Activated T-cell treated with anti-CD3 and anti-CD28 coated beads for 48 hours (primary cell): ENCODE results near the gene CYP2A6.
"Not testable (repeated sequence)": the region's sequence is repeated elsewhere in the genome, so short reads cannot be mapped to it uniquely, and the experiment has no call there.

Experiments used
- DNase-seq: peaks from one replicate; pipeline ENCODE4 v3.0.0-alpha.2; 2020; ENCODE audit warnings: low read depth

The CYP2A6 gene

GRCh38 chr19:40850277-40850676, at the start of gene CYP2A6:
Gene CYP2A6 (minus strand): TSS chr19:40850447. CDS start chr19:40850426, 21 bp downstream.
- DNase-seq, result not testable (repeated sequence)

GRCh38 chr19:40899964-40900363, 49.7 kb upstream of the CYP2A6 start:
- not testable (repeated sequence) for DNase-seq

DNA sequence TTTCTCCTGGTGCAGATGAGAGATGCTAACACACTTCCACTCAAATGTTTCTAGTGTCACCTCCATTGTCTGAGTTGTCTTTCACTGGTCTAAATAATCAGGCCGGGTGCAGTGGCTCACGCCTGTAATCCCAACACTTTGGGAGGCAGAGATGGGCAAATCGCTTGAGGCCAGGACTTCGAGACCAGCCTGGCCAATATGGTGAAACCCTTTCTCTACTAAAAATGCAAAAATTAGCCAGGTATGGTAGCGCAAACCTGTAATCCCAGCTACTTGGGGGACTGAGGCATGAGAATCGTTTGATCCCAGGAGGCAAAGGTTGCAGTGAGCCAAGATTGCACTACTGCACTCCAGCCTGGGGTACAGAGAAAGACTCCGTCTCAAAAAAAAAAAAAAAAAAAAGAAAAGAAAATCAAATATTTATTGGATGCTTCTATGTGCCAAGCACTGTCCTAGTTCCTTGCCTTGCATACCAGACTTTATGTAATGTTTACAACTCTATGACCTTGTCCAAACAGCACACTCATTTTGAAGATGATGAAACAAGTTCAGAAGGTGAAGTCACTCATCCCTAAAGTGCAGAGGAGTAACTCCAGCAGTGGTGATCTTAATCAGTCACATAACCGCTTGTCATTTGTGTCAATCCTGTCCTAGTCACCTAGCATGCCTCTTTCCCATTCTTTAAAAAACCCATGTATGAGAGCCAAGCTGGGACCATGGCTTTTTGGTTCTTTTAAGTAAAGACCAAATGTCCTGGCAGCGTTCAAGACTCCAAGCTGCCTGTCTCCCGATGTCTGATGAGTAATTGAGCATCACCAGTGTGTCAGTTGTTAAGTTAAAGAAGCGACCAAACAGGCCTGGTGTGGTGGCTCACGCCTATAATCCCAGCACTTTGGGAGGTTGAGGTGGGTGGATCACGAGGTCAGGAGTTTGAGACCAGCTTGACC, 46.9 kb upstream of the CYP2A6 start:
- DNase-seq, result not testable (repeated sequence)

GRCh38 chr19:40896418-40896796, 46.2 kb upstream of the CYP2A6 start:
- DNase-seq, result no peak

DNA sequence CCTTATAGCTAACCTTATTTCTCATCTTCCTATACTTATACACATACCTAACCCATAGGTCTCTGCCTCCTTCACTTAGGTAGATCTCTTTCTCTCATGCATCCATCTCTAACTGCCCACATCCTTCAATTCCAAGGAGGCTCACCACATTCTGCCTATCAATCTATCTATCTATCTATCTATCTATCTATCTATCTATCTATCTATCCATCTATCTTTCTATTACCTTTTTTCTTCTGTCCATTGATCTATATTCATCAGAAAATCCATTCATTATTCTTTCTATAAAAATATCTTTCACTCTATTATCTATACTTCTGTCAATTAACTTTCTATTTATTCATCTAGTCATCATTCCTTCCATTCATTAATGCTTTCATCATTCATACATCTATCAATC, 42.9 kb upstream of the CYP2A6 start:
- DNase-seq, result no peak

DNA sequence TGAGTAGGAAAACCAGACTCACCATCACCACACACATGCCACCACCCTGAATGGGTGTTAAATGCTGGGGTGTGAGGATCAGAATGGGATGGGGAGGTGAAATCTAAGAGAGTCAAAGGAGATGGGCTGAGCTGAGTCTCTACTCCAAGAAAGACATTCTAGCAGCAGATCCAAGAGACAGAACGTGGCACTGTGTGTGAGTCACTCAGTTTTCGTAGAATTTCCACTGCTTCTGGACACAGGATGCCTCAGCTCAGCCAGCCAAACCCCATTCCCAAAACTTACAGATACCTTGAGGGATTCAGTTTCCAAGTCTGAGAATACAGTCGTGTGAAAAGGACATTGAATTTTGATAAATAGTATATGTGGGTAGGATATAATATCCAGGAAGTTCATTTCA, 39.1 kb upstream of the CYP2A6 start:
- no peak for DNase-seq

DNA sequence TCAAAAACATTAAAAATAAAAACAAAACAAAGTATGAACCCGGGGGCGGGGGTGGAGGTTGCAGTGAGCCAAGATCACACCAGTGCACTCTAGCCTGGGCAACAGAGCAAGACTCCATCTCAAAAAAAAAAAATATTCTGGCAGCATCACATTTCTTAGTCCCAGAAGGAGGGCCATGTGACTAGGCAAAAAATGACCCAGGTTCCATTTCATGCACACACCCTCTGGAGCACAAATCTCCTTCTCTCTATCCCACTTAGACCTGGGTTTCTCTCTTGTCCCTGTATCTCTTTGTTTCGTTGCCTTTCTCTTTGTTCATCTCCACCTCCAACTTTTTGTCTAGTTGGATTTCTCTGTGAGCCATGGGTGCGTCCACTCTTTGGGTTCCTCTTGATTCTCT, 37.9 kb upstream of the CYP2A6 start:
- no peak for DNase-seq

DNA sequence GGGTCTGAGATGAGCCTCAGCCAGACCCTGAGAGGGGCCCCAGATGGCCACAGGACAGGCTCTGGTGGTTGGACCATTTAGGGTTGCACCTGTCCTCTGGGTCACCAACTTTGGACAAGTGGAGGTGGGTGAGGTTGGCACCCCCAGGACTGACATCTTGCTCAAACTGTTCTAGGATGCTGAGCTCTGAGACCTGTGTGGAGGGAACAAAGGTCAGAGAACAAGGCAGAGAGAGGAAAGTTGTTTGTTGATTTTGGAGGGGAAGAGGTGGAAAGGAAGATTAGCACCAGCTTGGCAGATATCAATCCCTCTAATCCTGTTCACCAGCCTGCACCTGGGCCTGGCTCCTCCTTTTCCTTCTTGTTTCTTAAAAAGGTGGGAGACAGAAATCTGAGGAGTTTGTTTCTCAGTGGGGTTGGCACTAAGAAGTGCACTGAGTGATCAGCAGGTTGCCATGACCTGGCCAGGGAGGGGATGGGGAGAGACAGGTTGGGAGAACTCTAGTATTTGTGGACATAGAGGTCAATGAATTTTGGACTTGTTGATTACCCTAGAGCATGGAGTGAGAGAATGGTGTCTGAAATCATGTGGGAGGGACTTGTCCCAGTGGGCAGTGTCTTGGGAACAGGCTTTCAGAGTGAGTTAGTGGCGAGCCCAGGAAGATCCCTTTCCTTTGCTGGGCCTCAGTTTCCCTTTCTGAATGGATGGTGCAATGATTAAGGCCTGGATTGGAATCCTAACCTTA, 34.1 kb upstream of the CYP2A6 start:
- DNase-seq, result not testable (repeated sequence)

DNA sequence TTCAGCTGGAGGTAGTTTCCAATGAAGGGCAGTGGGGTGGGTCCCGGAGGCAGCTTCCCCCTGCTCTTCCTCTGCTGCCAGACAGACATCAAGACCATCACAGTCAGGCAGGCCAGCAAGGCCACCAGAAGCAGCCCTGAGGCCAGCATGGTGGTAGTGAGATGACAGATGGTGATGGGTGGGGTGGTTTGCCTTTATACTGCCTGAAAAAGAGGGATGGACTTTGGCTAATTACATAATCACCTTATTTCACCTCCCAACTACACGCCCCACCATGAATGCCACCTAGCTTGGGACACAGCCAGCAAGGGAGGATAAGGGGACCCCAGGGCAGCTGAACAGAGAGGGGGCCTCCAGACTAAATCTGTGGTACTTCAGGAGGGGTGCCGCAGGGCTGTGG, 31.8 kb upstream of the CYP2A6 start, which contains the start of gene CYP2A7:
CYP2A7 (minus strand) TSS at position 170 of the 400 bp plus-strand sequence; CDS start at position 149, 21 bp downstream.
- DNase-seq, result not testable (repeated sequence)

DNA sequence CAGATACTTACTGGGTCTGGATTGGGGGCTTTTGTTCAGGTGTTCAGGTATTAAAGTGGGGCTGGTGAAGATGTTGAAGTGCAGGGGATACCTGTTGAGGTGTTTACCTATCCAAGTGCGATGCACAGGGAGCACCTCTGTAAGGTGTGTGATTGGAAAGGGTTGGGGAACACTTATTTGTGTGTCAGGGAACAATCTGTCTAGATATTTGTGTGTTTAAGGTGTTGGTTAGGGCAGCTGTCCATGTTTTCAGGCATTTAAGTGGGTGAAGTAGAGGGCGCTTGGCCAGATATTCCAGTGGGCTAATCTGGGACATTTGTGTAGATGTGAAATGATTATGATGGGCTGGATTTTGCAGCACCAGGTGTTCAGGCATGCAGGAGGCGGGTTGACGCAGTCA, 29.1 kb upstream of the CYP2A6 start:
- DNase-seq, result not testable (repeated sequence)

GRCh38 chr19:40875526-40875951, 25.3 kb upstream of the CYP2A6 start:
- DNase-seq, result peak; percentile 83

GRCh38 chr19:40874874-40875273, 24.6 kb upstream of the CYP2A6 start:
- not testable (repeated sequence) for DNase-seq

DNA sequence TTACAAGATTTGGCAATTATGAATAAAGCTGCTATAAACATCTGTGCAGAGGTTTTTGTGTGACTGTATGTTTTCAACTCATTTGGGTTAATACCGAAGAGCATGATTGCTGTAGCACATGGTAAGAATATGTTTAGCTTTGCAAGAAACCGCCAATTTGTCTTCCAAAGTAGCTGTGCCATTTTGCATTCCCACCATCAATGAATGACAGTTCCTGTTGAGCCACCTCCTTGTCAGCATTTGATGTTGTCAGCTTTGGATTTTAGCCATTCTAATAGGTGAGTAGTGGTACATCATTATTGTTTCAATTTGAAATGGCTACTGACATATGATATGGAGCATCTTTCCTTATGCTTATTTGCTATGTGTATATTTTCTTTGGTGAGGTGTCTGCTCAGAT, 23.6 kb upstream of the CYP2A6 start:
- not testable (repeated sequence) for DNase-seq

- DNase-seq, result no peak
Observed at GRCh38 chr19:40872209-40872608, 22.0 kb upstream of the CYP2A6 start.

DNA sequence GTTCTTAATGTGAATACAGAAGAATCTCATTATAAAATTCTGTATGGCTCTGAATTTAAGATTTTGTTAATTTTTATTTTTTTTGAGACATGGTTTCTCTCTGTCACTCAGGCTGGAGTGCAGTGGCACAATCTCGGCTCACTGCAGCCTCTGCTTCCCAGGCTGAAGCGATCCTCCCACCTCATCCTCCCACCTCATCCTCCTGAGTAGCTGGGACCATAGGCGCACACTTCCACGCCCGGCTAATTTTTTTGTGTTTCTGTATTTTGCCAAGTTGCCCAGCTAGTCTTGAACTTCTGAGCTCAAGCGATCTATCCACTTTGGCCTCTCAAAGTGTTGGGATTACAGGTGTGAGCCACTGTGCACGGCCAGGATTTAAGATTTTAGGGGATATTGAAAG, 17.5 kb upstream of the CYP2A6 start:
- no peak for DNase-seq

- not testable (repeated sequence) for DNase-seq
Observed at GRCh38 chr19:40864739-40865496, 14.7 kb upstream of the CYP2A6 start.

GRCh38 chr19:40862785-40863184, 12.5 kb upstream of the CYP2A6 start:
- no peak for DNase-seq

- DNase-seq, result no peak
Observed at GRCh38 chr19:40862333-40862732, 12.1 kb upstream of the CYP2A6 start.

GRCh38 chr19:40858109-40858508, 7.9 kb upstream of the CYP2A6 start:
- DNase-seq, result no peak

DNA sequence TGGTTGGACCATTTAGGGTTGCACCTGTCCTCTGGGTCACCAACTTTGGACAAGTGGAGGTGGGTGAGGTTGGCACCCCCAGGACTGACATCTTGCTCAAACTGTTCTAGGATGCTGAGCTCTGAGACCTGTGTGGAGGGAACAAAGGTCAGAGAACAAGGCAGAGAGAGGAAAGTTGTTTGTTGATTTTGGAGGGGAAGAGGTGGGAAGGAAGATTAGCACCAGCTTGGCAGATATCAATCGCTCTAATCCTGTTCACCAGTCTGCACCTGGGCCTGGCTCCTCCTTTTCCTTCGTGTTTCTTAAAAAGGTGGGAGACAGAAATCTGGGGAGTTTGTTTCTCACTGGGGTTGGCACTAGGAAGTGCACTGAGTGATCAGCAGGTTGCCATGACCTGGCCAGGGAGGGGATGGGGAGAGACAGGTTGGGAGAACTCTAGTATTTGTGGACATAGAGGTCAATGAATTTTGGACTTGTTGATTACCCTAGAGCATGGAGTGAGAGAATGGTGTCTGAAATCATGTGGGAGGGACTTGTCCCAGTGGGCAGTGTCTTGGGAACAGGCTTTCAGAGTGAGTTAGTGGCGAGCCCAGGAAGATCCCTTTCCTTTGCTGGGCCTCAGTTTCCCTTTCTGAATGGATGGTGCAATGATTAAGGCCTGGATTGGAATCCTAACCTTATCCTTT, 2.4 kb upstream of the CYP2A6 start:
- not testable (repeated sequence) for DNase-seq

DNA sequence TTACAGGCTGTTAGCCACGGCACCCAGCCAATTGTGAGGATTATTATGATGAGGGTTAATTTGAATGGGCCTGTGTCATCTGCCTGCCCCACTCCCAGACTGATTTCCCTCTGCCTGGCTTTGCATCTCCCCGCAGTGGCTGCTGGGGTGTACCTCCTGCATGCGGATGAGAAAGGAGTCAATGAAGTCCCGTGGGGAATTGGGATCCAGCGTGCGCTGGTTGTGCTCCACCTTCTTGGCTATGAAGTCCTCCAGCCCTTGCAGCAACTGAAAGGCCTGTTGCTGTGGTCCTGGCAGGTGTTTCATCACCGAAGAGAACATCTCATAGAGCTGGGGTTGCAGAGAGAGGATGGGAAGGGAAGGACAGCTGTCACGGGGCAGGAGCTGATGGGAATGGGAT, 3.5 kb downstream of the CYP2A6 start:
- not testable (repeated sequence) for DNase-seq
